SJCRH30 (cell line): ENCODE results near the gene TASP1. TPM values are rescaled to one million over a fixed set of nuclear protein-coding genes. Genes with fewer than 3 reads are reported as not detected.
"Not testable (repeated sequence)": the region's sequence is repeated elsewhere in the genome, so short reads cannot be mapped to it uniquely, and the experiment has no call there.

Source experiments
- DNase-seq, 2 experiments: peaks; one replicate each; pipeline ENCODE4 v3.0.0-alpha.2; 2015 to 2020
- H3K27ac ChIP-seq: fragments of 250-450 bp; sonication (Bioruptor Pico); 2 replicates; pipeline ENCODE4 v1.5.1; 2020; ENCODE audit warnings: mild to moderate bottlenecking, moderate library complexity
- H3K27me3 ChIP-seq: fragments of 250-450 bp; sonication (Bioruptor Pico); 2 replicates; pipeline ENCODE4 v1.5.1; 2020; ENCODE audit warnings: mild to moderate bottlenecking, moderate library complexity
- H3K36me3 ChIP-seq: fragments of 250-450 bp; sonication (Bioruptor Pico); 2 replicates; pipeline ENCODE4 v1.5.1; 2020; ENCODE audit warnings: mild to moderate bottlenecking, moderate library complexity
- H3K4me1 ChIP-seq: fragments of 250-450 bp; sonication (Bioruptor Pico); 2 replicates; pipeline ENCODE4 v1.5.1; 2020; ENCODE audit warnings: mild to moderate bottlenecking, moderate library complexity
- H3K4me3 ChIP-seq: fragments of 250-450 bp; sonication (Bioruptor Pico); 2 replicates; pipeline ENCODE4 v1.5.1; 2020; ENCODE audit warnings: mild to moderate bottlenecking, moderate library complexity
- H3K9me3 ChIP-seq: fragments of 250-450 bp; sonication (Bioruptor Pico); replicated peaks from 2 replicates; pipeline ENCODE4 v1.5.1; 2020; ENCODE audit warnings: mild to moderate bottlenecking, moderate library complexity
- total RNA-seq: library from RNA; depleted of rRNA; stranded (reverse); fragments of >200 nt; shearing (Covaris generic); gene quantifications from 2 replicates; pipeline ENCODE4 v1.2.3, GENCODE V29; 2014

Gene TASP1
- total RNA-seq, 1 experiment from 2014 or later = 7.1 TPM

DNA sequence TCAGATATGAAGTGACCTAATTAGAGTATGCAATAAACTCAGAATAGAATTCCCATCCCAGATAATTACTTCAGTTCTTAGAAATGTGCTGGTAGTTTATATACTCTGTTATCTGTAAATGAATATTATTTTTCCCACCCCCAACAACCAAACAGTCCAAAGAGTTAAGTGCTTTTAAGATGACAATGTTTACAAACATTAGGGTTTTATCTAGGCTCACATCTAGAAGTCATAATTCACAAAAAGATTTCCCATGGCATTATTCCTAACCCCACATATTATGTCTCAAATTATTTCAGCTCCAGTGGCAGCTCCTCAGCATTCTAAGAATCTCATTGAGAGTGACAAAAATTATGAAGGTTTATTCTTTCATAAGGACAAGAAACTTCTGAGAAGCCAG is 120.9 kb downstream of the TASP1 start:
- H3K27me3 ChIP-seq = no peaks in the 10 kb centered on the region
- no peak for DNase-seq
- no peak overlapping the region for H3K27ac ChIP-seq
- H3K36me3 ChIP-seq = no peaks in the 10 kb centered on the region
- no peaks in the 10 kb centered on the region for H3K4me1 ChIP-seq
- no peaks in the 10 kb centered on the region for H3K9me3 ChIP-seq
- H3K4me3 ChIP-seq = no peak overlapping the region

DNA sequence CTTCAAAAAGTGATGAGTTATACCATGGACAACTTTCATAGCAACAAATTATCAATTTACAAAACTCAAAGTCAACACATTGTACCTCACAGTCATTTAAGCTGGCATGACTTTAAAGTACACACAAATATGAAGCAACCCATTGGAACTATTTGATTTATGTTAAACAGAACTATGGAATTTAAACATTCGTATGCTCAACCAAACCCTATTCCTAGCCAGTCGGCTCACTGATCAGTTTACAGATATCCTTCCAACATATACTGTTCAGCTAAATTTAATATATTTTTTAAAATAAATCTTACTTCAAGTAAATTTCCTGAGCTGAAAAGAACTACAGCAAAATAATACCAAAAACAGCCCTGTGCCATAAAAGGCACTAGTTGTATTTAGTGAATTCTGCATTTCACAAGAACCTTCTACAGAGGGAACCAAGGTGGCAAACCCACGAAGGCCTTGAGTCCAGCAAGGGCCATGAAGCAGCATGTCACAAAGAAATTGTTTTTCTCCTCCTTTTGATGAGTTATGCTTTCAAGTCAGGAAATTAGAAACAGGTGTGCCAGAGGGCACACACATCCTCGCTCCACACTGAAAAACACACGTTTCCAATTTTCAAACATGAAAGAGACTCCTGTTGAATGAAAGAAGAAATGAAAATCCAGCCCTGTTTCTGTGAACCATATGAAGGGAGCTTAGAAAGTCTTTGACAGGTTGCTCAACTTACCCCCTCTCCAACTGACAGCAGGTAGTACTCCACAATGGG is 122.8 kb downstream of the TASP1 start:
- H3K4me1 ChIP-seq = no peaks in the 10 kb centered on the region
- H3K4me3 ChIP-seq = no peak overlapping the region
- no peaks in the 10 kb centered on the region; the same call in 1 of the 2 replicates for H3K36me3 ChIP-seq
- DNase-seq = no peak
- no peaks in the 10 kb centered on the region for H3K27me3 ChIP-seq
- H3K27ac ChIP-seq = no peak overlapping the region
- H3K9me3 ChIP-seq = no peaks in the 10 kb centered on the region

DNA sequence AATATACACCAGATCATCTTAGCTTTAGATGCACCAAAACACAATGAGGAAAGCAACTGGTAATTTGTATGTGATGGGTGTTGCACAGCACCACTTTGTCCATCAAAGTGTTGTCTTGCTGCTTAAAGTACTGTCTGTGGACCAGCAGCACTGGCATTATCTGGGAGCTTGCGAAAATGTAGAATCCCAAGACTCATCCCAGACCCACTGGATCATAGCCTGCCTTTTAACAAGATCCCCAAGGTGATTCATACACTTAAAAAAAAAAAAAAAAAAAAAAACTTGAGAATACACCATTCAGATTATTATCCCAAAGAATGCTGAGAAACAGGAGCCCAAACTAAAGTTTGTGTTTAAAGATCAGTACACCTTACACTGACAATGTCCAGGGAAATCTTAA is 123.4 kb downstream of the TASP1 start:
- H3K27me3 ChIP-seq = no peaks in the 10 kb centered on the region
- no peaks in the 10 kb centered on the region for H3K4me1 ChIP-seq
- H3K36me3 ChIP-seq = no peaks in the 10 kb centered on the region; the same call in 1 of the 2 replicates
- no peaks in the 10 kb centered on the region for H3K9me3 ChIP-seq
- no peak overlapping the region for H3K4me3 ChIP-seq
- DNase-seq = no peak
- no peak overlapping the region for H3K27ac ChIP-seq

DNA sequence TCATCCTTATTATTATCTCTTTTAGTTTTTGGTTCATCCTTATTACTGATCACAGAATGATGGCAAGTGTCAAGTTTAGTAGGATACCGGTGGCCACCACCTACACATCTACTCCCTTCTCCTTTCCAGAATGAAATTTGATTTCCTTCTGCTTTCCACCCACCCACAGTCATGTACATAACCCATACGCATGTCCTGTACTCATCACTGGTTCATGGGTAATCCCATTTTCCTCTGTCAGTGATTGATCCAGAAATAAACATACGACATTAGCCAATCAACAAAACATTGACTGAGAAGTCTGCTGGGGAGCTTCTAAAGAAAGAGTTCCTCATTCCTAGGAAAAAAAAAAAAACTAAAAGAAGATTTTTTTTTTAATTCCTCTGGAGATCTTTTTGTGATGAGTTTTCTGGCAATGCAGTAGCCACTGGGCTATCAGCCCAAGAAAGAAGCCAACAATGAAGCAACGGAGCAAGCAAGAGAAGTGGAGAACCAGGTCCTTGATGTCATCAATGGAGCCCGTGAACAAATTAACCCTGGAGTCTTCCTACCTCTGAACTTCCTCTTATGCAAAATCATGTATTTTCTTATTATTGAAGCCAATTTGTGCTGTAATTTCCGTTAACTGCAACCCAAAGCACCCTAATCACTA is 127.8 kb downstream of the TASP1 start:
- no peak for DNase-seq
- H3K36me3 ChIP-seq = no peaks in the 10 kb centered on the region; the same call in 1 of the 2 replicates
- H3K4me1 ChIP-seq = no peaks in the 10 kb centered on the region
- no peaks in the 10 kb centered on the region for H3K9me3 ChIP-seq
- no peak overlapping the region for H3K27ac ChIP-seq
- no peaks in the 10 kb centered on the region for H3K27me3 ChIP-seq
- no peak overlapping the region for H3K4me3 ChIP-seq

DNA sequence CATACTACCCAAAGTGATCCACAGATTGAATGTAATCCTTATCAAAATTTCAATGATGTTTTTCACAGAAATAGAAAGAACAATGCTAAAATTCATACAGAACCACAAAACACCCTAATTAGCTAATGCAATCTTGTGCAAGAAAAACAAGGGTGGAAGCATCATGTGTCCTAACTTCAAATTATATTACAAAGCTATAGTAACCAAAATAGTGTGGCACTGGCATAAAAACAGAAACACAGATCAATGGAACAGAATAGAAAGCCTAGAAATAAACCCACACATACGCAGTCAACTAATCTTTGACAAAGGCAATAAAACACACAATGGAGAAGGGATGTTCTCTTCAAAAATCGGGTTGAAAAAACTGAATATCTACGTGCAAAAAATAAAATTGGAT is 131.1 kb downstream of the TASP1 start:
- DNase-seq = no peak
- Histone ChIP-seq H3K9me3 (no peaks in the 10 kb centered on the region), H3K27ac (no peak overlapping the region), H3K36me3 (no peaks in the 10 kb centered on the region; the same call in 1 of the 2 replicates), H3K27me3 (no peaks in the 10 kb centered on the region), H3K4me3 (no peak overlapping the region), H3K4me1 (no peaks in the 10 kb centered on the region)

DNA sequence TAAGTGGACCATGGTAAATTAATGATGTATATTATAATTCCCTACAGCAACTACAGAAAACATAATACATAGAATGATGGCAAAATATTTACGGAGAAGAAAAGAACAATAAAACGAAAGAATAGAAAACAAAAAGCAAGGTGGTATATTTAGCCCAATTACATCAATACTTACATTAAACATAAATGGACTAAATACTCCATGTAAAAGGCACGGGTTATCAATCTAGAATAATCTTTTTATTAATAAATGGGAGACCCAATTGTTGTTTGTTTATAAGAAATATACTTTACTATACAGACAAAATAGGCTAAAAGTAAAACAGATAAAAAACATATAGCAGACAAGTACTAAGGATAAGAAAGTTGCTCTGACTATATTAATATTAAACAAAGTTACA is 137.2 kb downstream of the TASP1 start:
- no peak for DNase-seq
- no peak overlapping the region for H3K27ac ChIP-seq
- no peak overlapping the region for H3K4me3 ChIP-seq
- H3K36me3 ChIP-seq = no peaks in the 10 kb centered on the region
- peaks cover 4% of the 10 kb centered on the region; the same call in 1 of the 2 replicates for H3K9me3 ChIP-seq
- no peaks in the 10 kb centered on the region for H3K4me1 ChIP-seq
- no peaks in the 10 kb centered on the region for H3K27me3 ChIP-seq

DNA sequence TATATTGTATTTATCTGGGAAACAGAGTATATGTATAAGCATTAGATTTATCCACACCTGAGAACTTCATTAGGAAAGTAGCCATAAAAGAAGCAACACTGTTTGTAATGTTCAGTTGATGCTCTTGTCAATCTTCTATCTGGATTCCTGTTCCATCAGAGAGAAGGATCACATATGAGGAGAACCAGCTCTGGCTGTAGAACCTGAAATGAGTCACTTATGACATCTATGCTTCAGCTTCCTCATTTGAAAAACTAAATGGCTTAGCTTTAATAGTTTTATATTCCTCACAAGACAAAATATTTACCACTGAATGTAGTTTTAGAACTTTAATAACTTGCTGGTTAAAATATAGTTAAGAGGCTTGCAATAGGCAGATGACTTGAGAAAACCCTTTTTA is 144.7 kb downstream of the TASP1 start:
- DNase-seq = no peak
- H3K27me3 ChIP-seq = no peaks in the 10 kb centered on the region
- H3K4me1 ChIP-seq = no peaks in the 10 kb centered on the region

DNA sequence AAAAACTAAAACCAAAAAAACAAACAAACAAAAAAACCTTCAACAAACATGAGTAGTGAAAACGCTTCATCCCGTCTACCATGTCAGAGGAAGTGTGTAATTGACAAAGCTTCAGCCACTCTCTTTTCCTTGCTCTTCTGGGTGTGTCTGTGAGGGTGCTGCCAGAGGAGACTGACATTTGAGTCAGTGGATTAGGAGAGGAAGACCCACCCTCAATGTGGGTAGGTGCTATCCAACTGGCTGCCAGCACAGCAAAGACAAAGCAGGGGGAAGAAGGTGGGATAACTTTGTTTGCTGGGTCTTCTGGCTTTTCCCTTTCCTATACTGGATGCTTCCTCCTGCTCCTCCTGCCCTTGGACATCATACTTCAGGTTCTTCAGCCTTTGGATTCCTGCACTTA is 145.6 kb downstream of the TASP1 start:
- Histone ChIP-seq H3K36me3 (no peaks in the 10 kb centered on the region), H3K27ac (no peak overlapping the region), H3K4me3 (no peak overlapping the region), H3K9me3 (no peaks in the 10 kb centered on the region), H3K4me1 (no peaks in the 10 kb centered on the region), H3K27me3 (no peaks in the 10 kb centered on the region)
- no peak for DNase-seq

More for the DNA sequence above, 144.7 kb downstream of the TASP1 start:
- no peak overlapping the region for H3K4me3 ChIP-seq
- no peaks in the 10 kb centered on the region for H3K36me3 ChIP-seq
- H3K27ac ChIP-seq = no peak overlapping the region
- no peaks in the 10 kb centered on the region for H3K9me3 ChIP-seq

DNA sequence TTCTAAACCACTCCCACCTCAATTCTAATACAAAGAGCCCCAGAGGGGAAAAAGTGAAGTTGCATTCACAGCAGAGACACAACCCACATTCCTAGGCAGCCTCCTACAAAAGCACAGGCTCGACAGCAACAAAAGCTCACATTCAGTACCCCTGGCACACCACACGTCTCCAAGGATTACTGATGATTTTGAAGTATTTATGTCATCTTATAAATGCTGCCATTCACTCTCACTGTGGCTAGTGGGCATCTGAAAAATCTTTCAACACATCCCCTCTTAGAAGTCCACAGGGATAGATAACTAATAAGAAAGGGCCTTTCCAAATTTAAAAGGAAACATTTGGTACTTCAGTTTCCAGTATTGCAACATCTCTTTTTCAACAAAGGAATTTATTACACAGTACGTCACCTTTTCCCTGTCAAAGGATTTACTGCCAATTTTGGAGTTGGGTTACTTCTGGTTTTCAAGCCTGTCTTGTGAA is 146.7 kb downstream of the TASP1 start:
- Histone ChIP-seq H3K27me3 (no peaks in the 10 kb centered on the region), H3K4me1 (no peaks in the 10 kb centered on the region), H3K4me3 (no peak overlapping the region), H3K36me3 (no peaks in the 10 kb centered on the region), H3K9me3 (no peaks in the 10 kb centered on the region), H3K27ac (no peak overlapping the region)
- DNase-seq = peak; percentile 2 to 4

DNA sequence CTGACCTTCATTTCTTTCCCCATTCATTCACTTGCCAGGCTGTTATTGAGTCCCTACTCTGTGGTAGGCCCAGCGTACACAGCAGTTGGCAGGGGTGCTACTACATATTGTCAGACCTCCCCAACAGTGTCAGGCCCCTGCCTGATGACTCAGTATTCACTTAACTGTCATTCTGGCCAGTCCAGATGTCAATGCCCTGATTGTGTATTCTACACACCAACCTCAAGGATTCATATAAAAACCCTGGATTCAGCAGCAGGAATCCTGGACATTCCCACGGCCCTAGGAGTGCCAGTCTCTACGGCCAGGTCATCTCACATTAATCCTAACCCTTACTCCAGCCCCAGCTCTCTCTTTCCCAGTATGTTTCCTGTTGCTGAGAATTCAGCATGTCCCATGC is 151.5 kb downstream of the TASP1 start:
- no peak overlapping the region for H3K4me3 ChIP-seq
- H3K4me1 ChIP-seq = no peaks in the 10 kb centered on the region
- H3K9me3 ChIP-seq = no peaks in the 10 kb centered on the region
- DNase-seq = no peak
- peaks cover 4% of the 10 kb centered on the region; the same call in 1 of the 2 replicates for H3K36me3 ChIP-seq
- no peak overlapping the region for H3K27ac ChIP-seq
- no peaks in the 10 kb centered on the region for H3K27me3 ChIP-seq

DNA sequence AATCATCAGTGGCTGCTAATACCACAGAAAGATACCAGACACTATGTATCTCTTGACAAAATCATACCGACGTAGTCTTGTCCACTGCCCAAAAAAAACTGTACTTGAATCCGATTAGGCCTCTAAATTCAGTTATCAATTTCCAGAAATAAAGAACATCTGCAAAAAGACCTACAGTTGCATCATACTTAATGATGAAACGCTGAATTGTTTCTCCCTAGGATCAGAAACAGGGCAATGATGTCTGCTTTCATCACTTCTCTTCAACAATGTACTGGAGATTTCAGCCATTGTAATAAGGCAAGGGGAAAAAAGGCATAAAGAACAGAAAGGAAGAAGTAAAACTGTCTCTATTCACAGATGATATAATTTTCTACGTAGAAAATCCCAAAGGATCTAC is 152.0 kb downstream of the TASP1 start:
- Histone ChIP-seq H3K27me3 (no peaks in the 10 kb centered on the region), H3K36me3 (peaks cover 5% of the 10 kb centered on the region; the same call in 1 of the 2 replicates), H3K4me3 (no peak overlapping the region), H3K4me1 (no peaks in the 10 kb centered on the region), H3K27ac (no peak overlapping the region), H3K9me3 (no peaks in the 10 kb centered on the region)
- no peak for DNase-seq

DNA sequence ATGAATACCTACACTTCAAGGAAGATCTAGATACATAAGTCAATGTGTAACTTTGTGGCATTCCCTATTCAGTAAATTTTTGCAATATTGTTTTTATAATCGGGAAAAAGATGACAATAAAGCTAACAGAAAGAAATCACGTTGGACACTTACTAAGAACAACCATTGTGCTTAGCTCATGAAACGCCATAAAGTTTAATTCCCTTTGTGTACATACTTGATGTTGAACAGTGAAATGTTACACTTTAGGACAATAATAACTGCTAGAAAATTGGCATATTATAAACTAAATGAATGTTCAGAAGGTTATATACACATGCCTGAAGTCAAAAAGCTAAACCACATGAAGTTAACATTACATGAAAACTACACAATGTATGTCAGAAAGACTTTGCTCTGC is 153.2 kb downstream of the TASP1 start:
- no peak for DNase-seq
- H3K4me1 ChIP-seq = no peaks in the 10 kb centered on the region
- no peaks in the 10 kb centered on the region for H3K27me3 ChIP-seq
- peaks cover 9% of the 10 kb centered on the region; the same call in 1 of the 2 replicates for H3K36me3 ChIP-seq
- no peak overlapping the region for H3K4me3 ChIP-seq
- H3K27ac ChIP-seq = no peak overlapping the region
- no peaks in the 10 kb centered on the region for H3K9me3 ChIP-seq

DNA sequence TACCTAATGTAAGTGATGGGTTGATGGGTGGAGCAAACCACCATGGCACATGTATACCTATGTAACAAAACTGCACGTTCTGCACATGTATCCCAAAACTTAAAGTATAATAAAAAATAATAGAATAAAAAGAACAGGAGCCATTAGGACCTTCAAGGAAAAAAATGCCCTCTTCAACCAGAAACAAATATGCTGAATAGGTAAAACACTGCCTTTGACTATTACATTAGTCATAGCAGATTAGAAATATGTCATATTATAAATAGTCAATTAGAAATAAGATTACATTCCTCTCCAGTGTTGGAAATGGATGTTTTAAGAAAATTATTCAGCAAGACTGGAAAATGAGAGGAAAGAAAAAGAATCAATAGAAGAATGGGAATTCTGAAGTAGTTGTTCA is 153.7 kb downstream of the TASP1 start:
- not testable (repeated sequence) for H3K27me3 ChIP-seq, DNase-seq, H3K9me3 ChIP-seq, H3K36me3 ChIP-seq, H3K4me1 ChIP-seq, H3K27ac ChIP-seq, H3K4me3 ChIP-seq

DNA sequence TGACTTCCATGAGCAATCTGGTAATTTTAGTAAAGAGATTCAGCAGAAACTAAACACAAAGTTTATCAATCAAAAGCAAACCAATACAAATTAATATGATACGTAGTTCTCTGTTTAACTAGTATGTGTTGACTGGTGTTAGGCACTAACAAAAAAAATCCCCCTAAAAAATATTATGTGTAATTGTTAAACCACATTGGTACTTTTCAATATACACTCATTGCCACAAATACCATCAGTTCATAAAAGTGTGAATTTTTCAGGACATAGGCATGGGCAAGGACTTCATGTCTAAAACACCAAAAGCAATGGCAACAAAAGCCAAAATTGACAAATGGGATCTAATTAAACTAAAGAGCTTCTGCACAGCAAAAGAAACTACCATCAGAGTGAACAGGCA is 155.3 kb downstream of the TASP1 start:
- not testable (repeated sequence) for DNase-seq, H3K9me3 ChIP-seq, H3K27ac ChIP-seq, H3K36me3 ChIP-seq, H3K4me3 ChIP-seq, H3K4me1 ChIP-seq, H3K27me3 ChIP-seq

DNA sequence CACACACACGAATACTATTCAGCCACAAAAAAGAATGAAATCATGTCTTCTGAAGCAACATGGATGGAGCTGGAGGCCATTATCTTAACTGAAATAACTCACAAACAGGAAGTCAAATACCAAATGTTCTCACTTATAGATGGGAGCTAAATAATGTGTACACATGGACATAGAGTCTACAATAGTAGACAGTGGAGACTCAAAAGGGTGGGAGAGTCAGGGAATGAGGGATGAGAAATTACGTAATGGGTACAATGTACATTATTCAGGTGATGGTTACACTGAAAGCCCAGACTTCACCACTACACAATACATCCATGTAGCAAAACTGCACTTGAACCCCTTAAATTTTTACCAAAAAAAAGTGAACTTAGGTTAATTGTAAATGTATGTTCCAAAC is 160.4 kb downstream of the TASP1 start:
- no peak for DNase-seq
- Histone ChIP-seq H3K4me1 (no peaks in the 10 kb centered on the region), H3K36me3 (peaks cover 12% of the 10 kb centered on the region; the same call in 1 of the 2 replicates), H3K27ac (no peak overlapping the region), H3K9me3 (no peaks in the 10 kb centered on the region), H3K27me3 (no peaks in the 10 kb centered on the region), H3K4me3 (no peak overlapping the region)
